ENCODE data around the gene TMEM150C. TPM values are rescaled to one million over a fixed set of nuclear protein-coding genes. Genes with fewer than 3 reads are reported as not detected.

The TMEM150C gene
- total RNA-seq, 1 experiment from 2014 or later, result 1.8 TPM

- Histone ChIP-seq H3K4me1 (ENCODE audit: control insufficient read depth, insufficient read depth, low read length) (no peaks in the 10 kb centered on the region), H3K36me3 (ENCODE audit: control insufficient read depth, insufficient read depth, low read length) (no peaks in the 10 kb centered on the region), H3K27ac (ENCODE audit: low read length) (no peak overlapping the region), H3K9me3 (ENCODE audit: control insufficient read depth, insufficient read depth, low read depth, low read length) (no peaks in the 10 kb centered on the region), H3K27me3 (ENCODE audit: control insufficient read depth, insufficient read depth, low read length) (no peaks in the 10 kb centered on the region), H3K4me3 (ENCODE audit: low read depth in 2 of 2, low read length in 2 of 2) (no peak overlapping the region)
- TF ChIP-seq SIN3A (IDR thresholded peaks at IDR 0.05; ENCODE audit: borderline replicate concordance, insufficient read depth, low read depth, low read length) (no peak), TCF7L2 (IDR thresholded peaks at IDR 0.05; ENCODE audit: low read depth, low read length) (no peak), POLR2AphosphoS5 (IDR thresholded peaks at IDR 0.05; ENCODE audit: low read depth, low read length) (no peak)
- TF ChIP-seq, protein P1, sequence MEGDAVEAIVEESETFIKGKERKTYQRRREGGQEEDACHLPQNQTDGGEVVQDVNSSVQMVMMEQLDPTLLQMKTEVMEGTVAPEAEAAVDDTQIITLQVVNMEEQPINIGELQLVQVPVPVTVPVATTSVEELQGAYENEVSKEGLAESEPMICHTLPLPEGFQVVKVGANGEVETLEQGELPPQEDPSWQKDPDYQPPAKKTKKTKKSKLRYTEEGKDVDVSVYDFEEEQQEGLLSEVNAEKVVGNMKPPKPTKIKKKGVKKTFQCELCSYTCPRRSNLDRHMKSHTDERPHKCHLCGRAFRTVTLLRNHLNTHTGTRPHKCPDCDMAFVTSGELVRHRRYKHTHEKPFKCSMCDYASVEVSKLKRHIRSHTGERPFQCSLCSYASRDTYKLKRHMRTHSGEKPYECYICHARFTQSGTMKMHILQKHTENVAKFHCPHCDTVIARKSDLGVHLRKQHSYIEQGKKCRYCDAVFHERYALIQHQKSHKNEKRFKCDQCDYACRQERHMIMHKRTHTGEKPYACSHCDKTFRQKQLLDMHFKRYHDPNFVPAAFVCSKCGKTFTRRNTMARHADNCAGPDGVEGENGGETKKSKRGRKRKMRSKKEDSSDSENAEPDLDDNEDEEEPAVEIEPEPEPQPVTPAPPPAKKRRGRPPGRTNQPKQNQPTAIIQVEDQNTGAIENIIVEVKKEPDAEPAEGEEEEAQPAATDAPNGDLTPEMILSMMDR (IDR thresholded peaks at IDR 0.05), result no peak
- TF ChIP-seq, protein P2, sequence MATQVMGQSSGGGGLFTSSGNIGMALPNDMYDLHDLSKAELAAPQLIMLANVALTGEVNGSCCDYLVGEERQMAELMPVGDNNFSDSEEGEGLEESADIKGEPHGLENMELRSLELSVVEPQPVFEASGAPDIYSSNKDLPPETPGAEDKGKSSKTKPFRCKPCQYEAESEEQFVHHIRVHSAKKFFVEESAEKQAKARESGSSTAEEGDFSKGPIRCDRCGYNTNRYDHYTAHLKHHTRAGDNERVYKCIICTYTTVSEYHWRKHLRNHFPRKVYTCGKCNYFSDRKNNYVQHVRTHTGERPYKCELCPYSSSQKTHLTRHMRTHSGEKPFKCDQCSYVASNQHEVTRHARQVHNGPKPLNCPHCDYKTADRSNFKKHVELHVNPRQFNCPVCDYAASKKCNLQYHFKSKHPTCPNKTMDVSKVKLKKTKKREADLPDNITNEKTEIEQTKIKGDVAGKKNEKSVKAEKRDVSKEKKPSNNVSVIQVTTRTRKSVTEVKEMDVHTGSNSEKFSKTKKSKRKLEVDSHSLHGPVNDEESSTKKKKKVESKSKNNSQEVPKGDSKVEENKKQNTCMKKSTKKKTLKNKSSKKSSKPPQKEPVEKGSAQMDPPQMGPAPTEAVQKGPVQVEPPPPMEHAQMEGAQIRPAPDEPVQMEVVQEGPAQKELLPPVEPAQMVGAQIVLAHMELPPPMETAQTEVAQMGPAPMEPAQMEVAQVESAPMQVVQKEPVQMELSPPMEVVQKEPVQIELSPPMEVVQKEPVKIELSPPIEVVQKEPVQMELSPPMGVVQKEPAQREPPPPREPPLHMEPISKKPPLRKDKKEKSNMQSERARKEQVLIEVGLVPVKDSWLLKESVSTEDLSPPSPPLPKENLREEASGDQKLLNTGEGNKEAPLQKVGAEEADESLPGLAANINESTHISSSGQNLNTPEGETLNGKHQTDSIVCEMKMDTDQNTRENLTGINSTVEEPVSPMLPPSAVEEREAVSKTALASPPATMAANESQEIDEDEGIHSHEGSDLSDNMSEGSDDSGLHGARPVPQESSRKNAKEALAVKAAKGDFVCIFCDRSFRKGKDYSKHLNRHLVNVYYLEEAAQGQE (IDR thresholded peaks at IDR 0.05; ENCODE audit: insufficient read depth in 1 of 2, low read depth in 2 of 2, low read length in 1 of 2), result no peak
- BruUV-seq (replicated peaks), result no TSS peak
- ATAC-seq (no peak), DNase-seq (ENCODE audit: low read depth, low spot score) (no peak)
- intact Hi-C loops (cut with micrococcal nuclease; ENCODE audit: unreplicated experiment), result no loop called here
- ChIA-PET CTCF (no interaction called here), POLR2A (no interaction called here)
- in situ Hi-C loops (cut with HindIII; ENCODE audit: low pct_unique_long_range_greater_than_20kb, low sequenced_read_pairs), result no loop called here
Measured at GRCh38 chr4:82519072-82519471, 42.7 kb downstream of the TMEM150C start.

DNA sequence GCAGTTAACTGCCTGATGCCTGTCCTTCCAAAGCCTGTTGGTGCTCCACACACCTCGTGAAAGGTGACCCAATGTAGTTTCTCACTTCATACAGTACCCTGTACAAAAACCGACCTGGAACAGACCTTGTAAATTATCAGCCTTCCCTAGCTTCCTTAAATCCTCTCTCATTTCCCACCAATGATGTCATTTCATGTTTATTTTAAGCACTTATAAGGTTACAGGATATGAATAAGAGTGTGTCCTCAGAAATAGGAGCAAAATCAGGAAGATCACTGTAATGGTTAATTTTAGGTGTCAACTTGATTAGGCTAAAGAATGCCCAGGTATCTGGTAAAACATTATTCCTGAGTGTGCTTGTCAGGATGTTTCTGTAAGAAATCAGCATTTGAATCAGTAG, 44.7 kb downstream of the TMEM150C start:
- Histone ChIP-seq H3K9me3 (ENCODE audit: control insufficient read depth, insufficient read depth, low read depth, low read length) (no peaks in the 10 kb centered on the region), H3K27me3 (ENCODE audit: control insufficient read depth, insufficient read depth, low read length) (no peaks in the 10 kb centered on the region), H3K4me3 (ENCODE audit: low read depth in 2 of 2, low read length in 2 of 2) (no peak overlapping the region), H3K27ac (ENCODE audit: low read length) (no peak overlapping the region), H3K36me3 (ENCODE audit: control insufficient read depth, insufficient read depth, low read length) (no peaks in the 10 kb centered on the region), H3K4me1 (ENCODE audit: control insufficient read depth, insufficient read depth, low read length) (no peaks in the 10 kb centered on the region)
- intact Hi-C loops (cut with micrococcal nuclease; ENCODE audit: unreplicated experiment), result no loop called here
- BruUV-seq (replicated peaks), result no TSS peak
- ATAC-seq, result no peak
- in situ Hi-C loops (cut with HindIII; ENCODE audit: low pct_unique_long_range_greater_than_20kb, low sequenced_read_pairs), result no loop called here
- CTCF ChIA-PET, result no interaction called here
- TF ChIP-seq SIN3A (IDR thresholded peaks at IDR 0.05; ENCODE audit: borderline replicate concordance, insufficient read depth, low read depth, low read length) (no peak), TCF7L2 (IDR thresholded peaks at IDR 0.05; ENCODE audit: low read depth, low read length) (no peak), POLR2AphosphoS5 (IDR thresholded peaks at IDR 0.05; ENCODE audit: low read depth, low read length) (no peak)
- TF ChIP-seq, protein P1 (IDR thresholded peaks at IDR 0.05), result no peak
- TF ChIP-seq, protein P2 (IDR thresholded peaks at IDR 0.05; ENCODE audit: insufficient read depth in 1 of 2, low read depth in 2 of 2, low read length in 1 of 2), result no peak
- POLR2A ChIA-PET, result no interaction called here
- no peak for DNase-seq (ENCODE audit: low read depth, low spot score)
